Activated CD4-positive, alpha-beta T cell treated with anti-CD3 and anti-CD28 coated beads for 36 hours (primary cell): ENCODE measurements around the gene POU3F1. TPM values are rescaled to one million over a fixed set of nuclear protein-coding genes. Genes with fewer than 3 reads are reported as not detected.

ENCODE experiments used
- ATAC-seq: fragments of 200-7000 bp; cut with Tn5 transposase; one replicate; pipeline ENCODE4 v1.10.0; 2021; ENCODE audit warnings: mild to moderate bottlenecking, moderate library complexity
- CTCF ChIA-PET: fragments of 350-600 bp; sonication (Branson Sonifier 250); formaldehyde crosslinking; loops from one replicate; lab custom pipeline; 2021; ENCODE audit warnings: antibody characterized with exemption; lab: Charles Lee
- POLR2A ChIA-PET: fragments of 350-600 bp; sonication (Branson Sonifier 250); formaldehyde crosslinking; loops from one replicate; lab custom pipeline; 2021; ENCODE audit warnings: antibody characterized with exemption, inconsistent platforms; lab: Charles Lee
- DNase-seq: peaks from one replicate; pipeline ENCODE4 v3.0.0-alpha.2; 2020
- H3K27ac Mint-ChIP-seq: one replicate; pipeline ENCODE4 v1.8.0; 2021; ENCODE audit warnings: mixed read lengths
- H3K27me3 Mint-ChIP-seq: one replicate; pipeline ENCODE4 v1.8.0; 2021; ENCODE audit warnings: mixed read lengths
- H3K36me3 Mint-ChIP-seq: one replicate; pipeline ENCODE4 v1.8.0; 2021; ENCODE audit warnings: low read depth, mixed read lengths
- H3K4me1 Mint-ChIP-seq: one replicate; pipeline ENCODE4 v1.8.0; 2021; ENCODE audit warnings: mixed read lengths
- H3K4me3 Mint-ChIP-seq: one replicate; pipeline ENCODE4 v1.8.0; 2021; ENCODE audit warnings: mild to moderate bottlenecking, moderate library complexity, mixed read lengths
- H3K9me3 Mint-ChIP-seq: one replicate; pipeline ENCODE4 v1.8.0; 2021; ENCODE audit warnings: low read depth, mixed read lengths
- intact Hi-C, 2 experiments: fragments of 100-400 bp; cut with DNase I in 1 of 2; cut with micrococcal nuclease in 1 of 2; formaldehyde crosslinking; loops; one replicate each; pipeline versions ENCODE4 v1.14.2 to v1.15.1; 2022 to 2024; cut with DNase I, micrococcal nuclease
- total RNA-seq, 2 experiments: library from RNA; stranded (reverse); gene quantifications; one replicate each; pipeline ENCODE4 v1.2.3, GENCODE V29; 2021

POU3F1 gene
- total RNA-seq, 2 experiments from 2014 or later: 0.11 to 0.26 TPM

- peak overlapping the region; percentile 64 for H3K4me3 Mint-ChIP-seq
- peaks cover 11% of the 10 kb centered on the region for H3K4me1 Mint-ChIP-seq
- DNase-seq: peak; percentile 82
- no peaks in the 10 kb centered on the region for H3K9me3 Mint-ChIP-seq
- H3K27me3 Mint-ChIP-seq: peaks cover 41% of the 10 kb centered on the region
- ChIA-PET CTCF (interaction anchor here (1.3 to 1.8 kb wide), 4 partner anchors 18 to 32 kb away, joined by 3 to 7 read pairs (median 4); no protein-coding TSS in a partner anchor), POLR2A (interaction anchor here (0.9 kb wide), 2 partner anchors 17 to 19 kb away, joined by 3 to 5 read pairs; no protein-coding TSS in a partner anchor)
- H3K36me3 Mint-ChIP-seq: no peaks in the 10 kb centered on the region
- peak; percentile 87 for ATAC-seq
- intact Hi-C loops: loop anchor here in 1 of 2 experiments (1.0 to 5.0 kb wide), 2 partner anchors 17 to 770 kb away; no protein-coding TSS in a partner anchor
- no peak overlapping the region for H3K27ac Mint-ChIP-seq
Observed at GRCh38 chr1:38046884-38047602, 450 bp upstream of the POU3F1 start.

- H3K4me3 Mint-ChIP-seq: peak overlapping the region; percentile 14
- H3K27me3 Mint-ChIP-seq: peaks cover 49% of the 10 kb centered on the region
- DNase-seq (peak; percentile 34), ATAC-seq (peak; percentile 1)
- H3K4me1 Mint-ChIP-seq: peaks cover 11% of the 10 kb centered on the region
- intact Hi-C loops: loop anchor here in 1 of 2 experiments (1.0 to 5.0 kb wide), 2 partner anchors 15 to 772 kb away; no protein-coding TSS in a partner anchor
- H3K27ac Mint-ChIP-seq: no peak overlapping the region
- CTCF ChIA-PET: interaction anchor here (0.7 to 1.4 kb wide), 3 partner anchors 13 to 18 kb away, joined by 3 to 4 read pairs (median 3); no protein-coding TSS in a partner anchor
- H3K36me3 Mint-ChIP-seq: no peaks in the 10 kb centered on the region
- POLR2A ChIA-PET: interaction anchor here (0.8 kb wide), 1 partner anchor 18 kb away, joined by 3 read pairs; no protein-coding TSS in a partner anchor
- H3K9me3 Mint-ChIP-seq: no peaks in the 10 kb centered on the region
Observed at GRCh38 chr1:38045401-38046332, 926 bp downstream of the POU3F1 start.

DNA sequence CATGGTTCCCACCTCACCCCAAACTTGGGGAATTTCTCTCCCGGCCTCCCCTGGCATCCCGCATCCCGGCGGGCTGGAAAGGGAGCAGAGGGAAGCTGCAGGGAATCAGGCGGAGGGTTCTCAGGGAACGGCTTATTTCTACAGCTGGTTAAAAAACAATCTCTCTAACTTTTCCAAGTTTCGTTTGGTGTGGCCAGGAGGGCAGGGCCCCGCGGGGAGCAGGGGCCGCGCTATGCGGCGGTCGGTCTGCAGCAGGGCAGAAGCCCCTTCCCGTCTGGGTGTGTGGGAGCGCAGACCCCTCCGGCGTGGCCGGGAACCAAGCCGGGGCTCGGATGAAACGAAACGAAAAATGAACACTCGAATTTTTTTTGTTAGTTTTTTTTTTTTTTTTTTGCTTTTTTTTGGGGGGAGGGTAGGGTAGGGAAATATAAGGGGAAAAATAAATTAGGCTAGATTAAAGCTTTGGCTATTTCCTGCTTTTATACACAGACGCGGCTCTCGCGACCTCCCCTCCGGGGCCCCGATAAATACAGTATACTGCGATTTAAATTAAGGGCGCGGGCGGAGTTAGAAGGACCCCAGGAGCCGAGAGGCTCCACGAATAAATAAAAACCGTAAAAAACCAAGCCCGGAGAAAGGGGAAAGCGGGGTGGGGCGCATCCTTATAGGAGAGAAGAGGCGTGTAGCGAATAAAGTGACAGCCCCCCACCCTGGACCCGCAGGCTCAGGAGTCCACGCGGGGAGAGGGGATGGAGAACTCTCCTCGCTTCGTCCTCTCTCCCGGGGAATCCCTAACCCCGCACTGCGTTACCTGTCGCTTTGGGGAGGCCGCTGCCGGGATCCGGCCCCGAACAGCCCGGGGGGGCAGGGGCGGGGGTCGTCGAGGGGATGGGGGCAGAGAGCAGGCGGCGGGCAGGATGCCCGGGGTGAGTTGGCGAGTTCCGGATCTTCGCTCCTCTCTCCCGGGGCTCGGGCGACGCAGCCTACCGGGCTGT, 2.1 kb downstream of the POU3F1 start:
- H3K27ac Mint-ChIP-seq: no peak overlapping the region
- H3K4me1 Mint-ChIP-seq: peaks cover 11% of the 10 kb centered on the region
- ChIA-PET CTCF (interaction anchor here (0.7 to 1.2 kb wide), 3 partner anchors 12 to 17 kb away, joined by 3 to 4 read pairs (median 3); no protein-coding TSS in a partner anchor), POLR2A (no interaction called here)
- peak overlapping the region; percentile 57 for H3K4me3 Mint-ChIP-seq
- no peak for DNase-seq
- no peaks in the 10 kb centered on the region for H3K9me3 Mint-ChIP-seq
- intact Hi-C loops: loop anchor here in 1 of 2 experiments (5.0 kb wide), 1 partner anchor 773 kb away; no protein-coding TSS in a partner anchor
- no peak for ATAC-seq
- peaks cover 57% of the 10 kb centered on the region for H3K27me3 Mint-ChIP-seq
- no peaks in the 10 kb centered on the region for H3K36me3 Mint-ChIP-seq

DNA sequence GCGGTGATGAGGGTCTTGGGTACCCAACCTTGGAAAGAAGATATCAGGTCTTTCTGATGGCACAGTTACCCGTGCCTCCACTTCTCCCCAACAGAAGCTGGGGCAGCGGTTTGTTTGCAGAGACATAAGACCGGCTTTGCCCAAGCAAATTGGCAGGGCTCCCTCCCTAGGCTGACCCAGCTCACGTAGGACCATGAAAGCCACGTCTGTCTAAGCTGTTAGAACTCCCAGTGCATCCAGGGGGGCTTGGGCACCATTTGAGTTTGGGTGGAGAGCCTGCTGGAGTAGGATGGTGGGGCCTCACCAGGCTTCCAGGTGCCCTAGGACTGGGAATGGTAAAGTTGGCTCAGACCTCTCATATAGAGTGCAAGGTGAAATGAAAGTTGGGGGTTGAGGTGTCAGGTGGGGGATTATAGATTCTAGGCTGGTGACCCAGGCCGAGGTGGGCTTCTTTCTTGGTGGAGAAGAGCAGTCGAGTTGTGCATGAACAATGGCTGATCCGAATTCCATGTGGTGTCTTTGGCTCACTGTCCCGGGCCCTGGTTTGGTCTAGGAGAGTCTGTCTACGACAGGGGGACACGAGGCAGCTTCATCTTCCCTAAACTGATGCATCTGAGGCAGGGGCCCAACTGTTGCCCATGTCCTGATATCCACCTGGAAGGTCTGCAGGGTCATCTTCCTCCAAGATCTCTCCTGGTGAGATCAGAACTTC, 3.4 kb downstream of the POU3F1 start:
- intact Hi-C loops: no loop called here
- no peak overlapping the region for H3K27ac Mint-ChIP-seq

DNA sequence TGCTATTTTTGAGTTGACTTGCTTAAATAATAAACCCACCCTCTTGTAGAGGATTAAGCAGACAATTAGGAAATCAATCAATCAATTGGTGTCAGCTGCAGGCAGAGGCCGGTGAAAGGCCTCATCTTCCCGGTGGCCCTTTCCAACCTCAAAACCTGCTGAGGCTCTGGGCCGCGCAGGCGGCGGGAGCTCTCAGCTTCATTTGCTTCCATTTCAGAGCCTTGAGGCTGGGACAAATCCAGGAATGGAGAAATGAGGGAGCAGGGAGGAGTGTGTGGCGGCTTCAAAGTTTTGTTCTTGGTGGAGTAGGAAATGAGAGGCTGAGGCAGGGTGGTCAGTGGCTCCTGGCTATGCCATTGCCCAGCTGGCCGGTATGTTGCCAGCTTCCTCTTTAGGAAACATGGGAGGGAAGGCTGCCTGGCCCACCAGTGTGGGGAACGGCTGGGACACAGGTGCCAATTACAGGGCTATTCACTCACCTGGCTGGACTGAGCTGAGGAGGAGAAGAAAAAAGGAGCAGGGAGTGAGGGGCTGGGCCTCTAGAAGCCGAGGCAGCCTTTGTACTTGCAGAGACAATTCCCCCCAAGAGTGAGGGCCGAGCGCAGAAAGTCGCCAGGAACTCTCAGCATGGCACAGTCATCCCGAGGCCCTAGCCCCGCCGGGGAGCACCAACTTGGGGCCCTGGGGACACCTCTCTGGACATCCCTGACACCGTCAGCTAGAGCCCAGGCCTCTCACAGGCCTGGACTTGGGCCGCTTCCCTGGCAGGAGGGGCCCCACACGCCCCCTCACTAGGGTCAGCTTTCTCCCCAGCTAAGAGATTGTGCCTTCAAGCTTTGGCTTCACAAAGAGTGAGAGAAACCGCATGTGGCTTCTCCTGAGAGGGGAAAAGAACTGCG, 4.4 kb downstream of the POU3F1 start:
- ChIA-PET POLR2A (interaction anchor here (0.6 to 1.4 kb wide), 4 partner anchors 12 to 559 kb away, joined by 3 to 5 read pairs (median 4); no protein-coding TSS in a partner anchor), CTCF (interaction anchor here (0.6 to 2.0 kb wide), 6 partner anchors 8 to 311 kb away, joined by 3 to 10 read pairs (median 3); no protein-coding TSS in a partner anchor)
- H3K27me3 Mint-ChIP-seq: peaks cover 50% of the 10 kb centered on the region
- H3K36me3 Mint-ChIP-seq: no peaks in the 10 kb centered on the region
- ATAC-seq (no peak), DNase-seq (no peak)
- intact Hi-C loops: no loop called here
- H3K4me1 Mint-ChIP-seq: peaks cover 10% of the 10 kb centered on the region
- H3K4me3 Mint-ChIP-seq: no peak overlapping the region
- no peak overlapping the region for H3K27ac Mint-ChIP-seq
- no peaks in the 10 kb centered on the region for H3K9me3 Mint-ChIP-seq

More for the DNA sequence above, 3.4 kb downstream of the POU3F1 start:
- no peaks in the 10 kb centered on the region for H3K9me3 Mint-ChIP-seq
- peaks cover 57% of the 10 kb centered on the region for H3K27me3 Mint-ChIP-seq
- no peak for ATAC-seq
- POLR2A ChIA-PET: interaction anchor here (0.6 to 1.4 kb wide), 2 partner anchors 13 to 560 kb away, joined by 3 to 5 read pairs; no protein-coding TSS in a partner anchor
- CTCF ChIA-PET: interaction anchor here (0.9 to 1.5 kb wide), 3 partner anchors 9 to 30 kb away, joined by 3 to 4 read pairs (median 3); no protein-coding TSS in a partner anchor
- no peaks in the 10 kb centered on the region for H3K36me3 Mint-ChIP-seq
- DNase-seq: no peak
- peaks cover 11% of the 10 kb centered on the region for H3K4me1 Mint-ChIP-seq
- H3K4me3 Mint-ChIP-seq: no peak overlapping the region

DNA sequence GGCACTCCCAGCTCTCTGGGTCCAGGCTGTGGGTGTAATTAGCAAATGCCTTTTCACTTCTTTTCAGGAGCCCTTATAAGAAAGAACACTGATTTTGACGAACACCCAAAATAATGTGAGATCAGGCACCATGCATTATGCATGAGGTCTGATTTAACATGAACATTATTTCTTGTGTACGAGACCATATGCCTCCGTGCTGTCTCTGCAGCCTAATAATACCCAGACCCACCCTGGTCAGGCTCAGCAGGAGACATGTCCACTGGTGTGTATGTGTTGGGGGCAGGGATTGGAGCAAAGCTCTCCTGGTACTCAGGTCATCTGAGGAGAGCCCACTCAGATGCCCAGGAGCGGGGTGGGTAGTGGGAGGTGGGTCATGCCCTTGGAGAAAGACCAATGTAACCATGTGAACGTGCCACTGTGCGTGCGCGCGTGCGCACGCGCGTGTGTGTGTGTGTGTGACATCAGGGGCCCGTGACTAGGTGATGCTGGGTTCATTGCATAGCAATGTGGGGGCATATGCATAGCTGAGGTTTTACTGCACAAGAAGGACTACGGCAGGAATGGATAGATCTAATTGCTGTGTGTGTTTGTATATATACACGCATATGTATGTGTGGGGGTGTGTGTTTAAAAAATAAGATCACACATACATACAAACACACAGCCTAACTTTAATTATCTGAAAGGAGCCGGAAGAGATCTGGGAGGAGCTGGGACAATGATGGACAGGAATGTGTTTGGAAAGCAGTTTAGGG, 7.1 kb downstream of the POU3F1 start:
- Mint-ChIP-seq H3K4me3 (no peak overlapping the region), H3K27me3 (peaks cover 44% of the 10 kb centered on the region), H3K36me3 (no peaks in the 10 kb centered on the region), H3K4me1 (peaks cover 4% of the 10 kb centered on the region), H3K9me3 (no peaks in the 10 kb centered on the region), H3K27ac (no peak overlapping the region)
- intact Hi-C loops: loop anchor here in 1 of 2 experiments (10.0 kb wide), 1 partner anchor 365 kb away; no protein-coding TSS in a partner anchor
- POLR2A ChIA-PET: no interaction called here
- DNase-seq: no peak
- CTCF ChIA-PET: interaction anchor here (2.0 kb wide), 1 partner anchor 9 kb away, joined by 10 read pairs; no protein-coding TSS in a partner anchor
- ATAC-seq: no peak

GRCh38 chr1:38038861-38039260, 7.7 kb downstream of the POU3F1 start:
- Mint-ChIP-seq H3K4me3 (no peak overlapping the region), H3K4me1 (peaks cover under 1% of the 10 kb centered on the region), H3K27me3 (peaks cover 40% of the 10 kb centered on the region), H3K36me3 (no peaks in the 10 kb centered on the region), H3K9me3 (no peaks in the 10 kb centered on the region), H3K27ac (no peak overlapping the region)
- intact Hi-C loops: loop anchor here in 1 of 2 experiments (10.0 kb wide), 1 partner anchor 366 kb away; no protein-coding TSS in a partner anchor
- ChIA-PET CTCF (interaction anchor here (0.7 kb wide), 1 partner anchor 178 kb away, joined by 3 read pairs; no protein-coding TSS in a partner anchor), POLR2A (no interaction called here)
- ATAC-seq (no peak), DNase-seq (no peak)

- no peaks in the 10 kb centered on the region for H3K4me1 Mint-ChIP-seq
- intact Hi-C loops: loop anchor here in 1 of 2 experiments (10.0 kb wide), 1 partner anchor 367 kb away; no protein-coding TSS in a partner anchor
- ATAC-seq (no peak), DNase-seq (peak; percentile 47)
- no peaks in the 10 kb centered on the region for H3K36me3 Mint-ChIP-seq
- no peak overlapping the region for H3K4me3 Mint-ChIP-seq
- no peaks in the 10 kb centered on the region for H3K9me3 Mint-ChIP-seq
- POLR2A ChIA-PET: no interaction called here
- peaks cover 27% of the 10 kb centered on the region for H3K27me3 Mint-ChIP-seq
- CTCF ChIA-PET: interaction anchor here (0.5 to 0.9 kb wide), 2 partner anchors 310 to 807 kb away, joined by 3 read pairs; no protein-coding TSS in a partner anchor
- H3K27ac Mint-ChIP-seq: no peak overlapping the region
Observed at GRCh38 chr1:38037221-38037939, 9.2 kb downstream of the POU3F1 start.
